HG03066 (cell line): ENCODE data around the gene COX7B.
"Not testable (repeated sequence)": the region's sequence is repeated elsewhere in the genome, so short reads cannot be mapped to it uniquely, and the experiment has no call there.

ENCODE experiments used
- ATAC-seq: cut with Tn5 transposase; IDR thresholded peaks from one replicate; pipeline ENCODE4 v1.9.1; 2021; ENCODE audit warnings: low read depth; ENCODE audit not compliant: unreplicated experiment

Gene COX7B, protein sequence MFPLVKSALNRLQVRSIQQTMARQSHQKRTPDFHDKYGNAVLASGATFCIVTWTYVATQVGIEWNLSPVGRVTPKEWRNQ

DNA sequence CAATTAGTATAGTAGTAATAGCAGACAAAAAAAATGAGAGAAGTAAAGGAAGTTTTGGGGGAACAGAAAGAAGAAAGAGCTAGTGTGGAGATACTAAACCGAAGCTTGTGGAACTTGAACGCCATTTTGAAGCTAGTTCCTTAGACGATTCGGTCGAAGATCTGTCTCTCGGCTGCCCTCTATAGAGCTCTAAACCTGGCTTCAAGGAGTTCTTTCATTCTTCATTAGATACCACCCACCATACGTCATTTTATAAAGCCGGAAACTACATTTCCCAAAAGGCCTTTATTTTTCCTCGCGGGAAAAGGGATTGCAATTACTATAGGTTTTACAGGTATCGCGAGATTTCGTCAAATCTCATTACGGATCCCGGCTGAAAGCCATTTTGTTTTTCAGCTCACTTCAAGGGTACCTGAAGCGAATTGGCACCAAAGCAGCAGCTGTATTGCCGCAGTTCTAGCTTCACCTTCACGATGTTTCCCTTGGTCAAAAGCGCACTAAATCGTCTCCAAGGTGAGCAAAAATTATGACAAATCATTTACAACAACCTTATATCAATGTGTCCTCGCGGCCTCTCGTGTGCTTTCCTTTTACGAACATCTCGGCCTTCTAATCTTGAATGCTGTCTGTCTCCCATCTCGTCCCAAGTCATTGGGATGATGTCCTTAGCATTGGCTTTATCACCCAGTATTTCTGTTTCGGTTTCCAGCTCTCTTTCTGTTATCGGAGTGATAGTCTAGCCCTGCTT, at the start of gene COX7B:
TSS of gene COX7B (plus strand) at position 388 of the 748 bp plus-strand sequence. CDS start at position 474, 86 bp downstream.
- ATAC-seq, result peak; percentile 57

DNA sequence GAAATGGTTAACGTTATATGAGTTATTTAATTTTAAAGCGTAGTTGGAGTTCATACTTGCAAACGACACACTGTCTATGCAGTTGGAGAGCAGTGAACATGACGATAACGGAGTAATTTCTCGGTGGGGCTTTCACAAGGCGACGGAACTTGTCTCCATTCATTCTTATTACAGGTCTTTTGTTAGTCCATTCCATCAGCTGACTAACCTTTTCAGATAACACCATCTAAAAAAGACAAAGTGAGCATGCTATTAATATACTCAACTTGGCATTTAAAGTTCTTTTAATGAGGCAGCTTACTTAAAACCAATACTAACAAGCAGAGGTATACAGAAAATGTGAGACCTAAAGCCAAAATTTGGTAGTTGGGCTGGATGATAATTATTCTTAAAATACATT, 23.9 kb upstream of the COX7B start:
- no peak for ATAC-seq

DNA sequence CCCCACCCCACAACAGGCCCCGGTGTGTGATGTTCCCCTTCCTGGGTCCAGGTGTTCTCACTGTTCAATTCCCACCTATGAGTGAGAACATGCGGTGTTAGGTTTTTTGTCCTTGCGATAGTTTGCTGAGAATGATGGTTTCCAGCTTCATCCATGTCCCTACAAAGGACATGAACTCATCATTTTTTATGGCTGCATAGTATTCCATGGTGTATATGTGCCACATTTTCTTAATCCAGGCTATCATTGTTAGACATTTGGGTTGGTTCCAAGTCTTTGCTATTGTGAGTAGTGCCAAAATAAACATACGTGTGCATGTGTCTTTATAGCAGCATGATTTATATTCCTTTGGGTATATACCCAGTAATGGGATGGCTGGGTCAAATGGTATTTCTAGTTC, 17.9 kb upstream of the COX7B start:
- ATAC-seq, result not testable (repeated sequence)

DNA sequence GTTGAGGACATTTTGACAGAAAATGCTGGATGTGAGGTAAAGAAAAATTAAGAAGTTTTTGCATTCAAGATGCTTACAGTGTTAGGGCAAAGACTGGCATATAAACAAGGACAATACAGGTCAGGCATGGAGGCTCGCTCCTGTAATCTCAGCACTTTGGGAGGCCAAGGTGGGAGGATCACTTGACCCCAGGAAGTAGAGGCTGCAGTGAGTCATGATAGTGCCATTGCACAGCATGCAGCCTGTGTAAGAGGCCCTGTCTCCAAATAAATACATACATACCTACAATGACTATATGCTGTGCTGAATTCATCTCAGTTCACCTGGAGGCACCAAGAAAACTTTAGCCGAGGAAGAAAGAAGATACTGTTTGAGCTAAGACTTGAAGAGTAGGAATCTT, 6.4 kb upstream of the COX7B start:
- ATAC-seq, result no peak

DNA sequence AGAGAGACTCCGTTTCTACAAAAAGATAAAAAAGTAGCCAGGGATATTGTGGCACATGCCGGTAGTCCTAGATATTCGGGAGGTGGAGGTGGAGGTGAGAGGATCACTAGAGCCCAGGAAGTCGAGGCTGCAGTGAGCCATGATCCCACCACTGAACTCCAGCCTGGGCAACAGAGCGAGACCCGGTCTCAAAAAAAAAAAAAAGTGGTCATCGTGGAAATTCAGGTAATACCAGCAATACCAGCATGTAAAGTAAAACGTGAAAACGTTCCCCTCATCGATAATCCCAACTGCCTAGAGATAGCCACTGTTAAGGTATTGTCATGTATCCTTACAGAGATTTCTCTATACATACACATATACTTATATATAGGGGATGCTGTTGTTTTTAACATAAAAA, 5.6 kb upstream of the COX7B start:
- ATAC-seq, result no peak

DNA sequence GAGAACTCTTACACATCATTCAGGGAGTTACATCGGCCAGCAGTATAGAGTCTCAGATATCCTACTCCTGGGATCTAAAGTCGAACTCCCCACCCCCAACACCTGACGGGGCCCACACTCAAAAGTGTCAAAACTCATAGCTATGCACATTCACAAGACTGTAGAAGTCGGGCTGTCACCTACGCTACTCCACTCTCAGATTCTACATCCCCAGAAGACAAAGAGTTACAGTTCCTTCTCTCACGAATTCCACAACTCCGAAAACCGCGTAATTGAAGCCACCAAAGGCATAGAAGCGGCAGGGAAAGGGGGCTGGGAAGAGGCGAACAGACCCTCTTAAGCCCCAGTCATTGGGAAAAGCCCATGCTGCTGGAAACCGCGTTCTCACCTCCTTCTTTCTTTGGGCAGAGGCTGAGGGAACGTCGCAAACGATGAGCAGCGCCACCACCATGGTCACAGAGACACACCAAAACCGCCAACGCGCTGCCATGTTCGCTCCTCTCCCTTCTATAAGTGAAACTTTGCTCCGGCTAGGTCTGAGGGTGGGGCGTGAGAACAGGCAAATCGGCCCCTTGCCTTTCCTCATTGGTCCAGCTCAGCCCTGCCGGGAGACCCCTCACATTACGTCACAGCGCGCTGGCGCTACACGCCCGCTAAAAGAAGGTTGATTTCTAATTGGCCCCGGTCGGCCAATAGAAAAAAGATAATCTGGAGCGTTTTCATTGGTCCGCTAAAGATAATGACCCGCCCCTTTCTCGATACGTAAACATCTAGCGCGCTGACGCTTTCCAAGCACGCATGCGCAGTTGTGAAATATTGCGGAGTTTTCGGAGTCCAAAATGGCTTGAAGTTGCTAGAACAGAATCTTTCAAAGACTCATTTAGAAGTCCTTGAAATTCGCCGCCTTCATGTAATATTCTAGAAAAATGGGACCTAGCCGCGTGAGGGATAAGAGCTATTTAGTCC, 4.1 kb upstream of the COX7B start, which contains the start of gene MAGT1:
TSS of gene MAGT1 (minus strand) at position 515 of the 966 bp plus-strand sequence. CDS start at position 490, 25 bp downstream.
- peak; percentile 89 for ATAC-seq

DNA sequence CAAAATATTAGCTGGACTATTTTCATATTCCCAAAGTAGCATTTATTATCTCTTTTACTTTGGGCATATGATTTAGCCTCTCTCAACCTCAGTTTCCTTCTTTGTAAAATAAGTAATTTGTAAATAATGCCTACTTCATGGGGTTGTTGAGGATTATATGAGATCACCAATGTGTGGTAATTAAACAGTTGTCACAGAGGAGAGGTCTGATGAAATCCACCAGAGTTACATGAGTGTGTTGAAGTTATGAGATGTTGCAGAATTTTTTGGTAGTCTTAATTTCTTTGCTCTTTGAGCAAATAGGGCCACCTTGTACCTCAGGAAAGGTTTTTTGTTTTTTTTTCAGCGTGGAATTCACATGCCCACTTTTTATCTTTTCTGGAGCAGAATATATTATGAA, 1.4 kb downstream of the COX7B start:
- no peak for ATAC-seq

DNA sequence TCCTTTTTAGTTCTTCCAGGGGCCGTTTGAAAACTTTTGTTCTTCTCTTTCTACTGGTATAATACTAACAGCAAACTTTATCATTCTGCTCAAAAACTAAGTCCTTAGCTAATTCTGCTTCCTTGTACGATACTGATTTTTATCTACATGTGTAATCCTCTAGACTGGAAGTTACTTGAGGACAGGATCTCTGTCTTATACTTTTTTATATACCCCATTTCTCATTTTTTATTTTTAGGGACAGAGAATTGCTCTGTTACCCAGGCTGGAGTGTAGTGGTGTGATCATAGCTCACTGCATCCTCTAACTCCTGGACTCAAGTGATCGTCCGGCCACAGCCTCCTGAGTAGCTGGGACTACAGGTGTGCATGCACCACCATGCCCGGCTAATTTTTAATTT, 2.2 kb downstream of the COX7B start:
- no peak for ATAC-seq

DNA sequence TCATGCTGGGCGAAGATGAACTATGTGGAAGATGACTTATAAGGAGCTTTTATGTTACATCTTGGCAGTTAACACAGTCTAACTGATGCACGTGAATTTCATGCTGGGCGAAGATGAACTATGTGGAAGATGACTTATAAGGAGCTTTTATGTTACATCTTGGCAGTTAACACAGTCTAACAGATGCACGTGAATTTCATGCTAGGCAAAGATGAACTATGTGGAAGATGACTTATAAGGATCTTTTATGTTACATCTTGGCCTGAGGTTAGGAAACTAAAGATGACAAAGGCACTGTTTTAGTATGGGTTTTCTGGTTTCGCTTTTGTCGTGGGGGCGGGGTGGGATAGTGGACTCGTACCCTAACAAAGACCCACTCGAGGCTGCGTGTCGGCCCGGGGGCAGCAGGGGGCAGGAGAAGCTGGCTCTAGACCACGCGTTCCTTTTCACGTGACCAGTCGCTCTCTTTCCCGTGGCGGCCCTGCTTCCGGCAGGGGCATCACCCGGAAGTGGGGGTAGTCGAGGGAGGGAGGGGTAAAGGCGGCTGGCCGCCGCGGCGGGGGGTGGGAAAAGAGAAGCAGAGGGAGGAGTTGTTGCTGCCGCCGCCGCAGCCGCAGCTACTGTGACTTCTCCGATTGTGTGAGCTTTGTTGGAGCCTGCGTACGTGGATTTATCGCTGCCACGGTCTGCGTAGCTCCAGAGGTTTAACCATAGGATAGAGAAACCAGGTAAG, 11.0 kb downstream of the COX7B start, which contains the start of gene ATP7A:
TSS of gene ATP7A (plus strand) at position 586 of the 733 bp plus-strand sequence. CDS start 60,949 bp downstream, outside the sequence.
- peak; percentile 93 for ATAC-seq

DNA sequence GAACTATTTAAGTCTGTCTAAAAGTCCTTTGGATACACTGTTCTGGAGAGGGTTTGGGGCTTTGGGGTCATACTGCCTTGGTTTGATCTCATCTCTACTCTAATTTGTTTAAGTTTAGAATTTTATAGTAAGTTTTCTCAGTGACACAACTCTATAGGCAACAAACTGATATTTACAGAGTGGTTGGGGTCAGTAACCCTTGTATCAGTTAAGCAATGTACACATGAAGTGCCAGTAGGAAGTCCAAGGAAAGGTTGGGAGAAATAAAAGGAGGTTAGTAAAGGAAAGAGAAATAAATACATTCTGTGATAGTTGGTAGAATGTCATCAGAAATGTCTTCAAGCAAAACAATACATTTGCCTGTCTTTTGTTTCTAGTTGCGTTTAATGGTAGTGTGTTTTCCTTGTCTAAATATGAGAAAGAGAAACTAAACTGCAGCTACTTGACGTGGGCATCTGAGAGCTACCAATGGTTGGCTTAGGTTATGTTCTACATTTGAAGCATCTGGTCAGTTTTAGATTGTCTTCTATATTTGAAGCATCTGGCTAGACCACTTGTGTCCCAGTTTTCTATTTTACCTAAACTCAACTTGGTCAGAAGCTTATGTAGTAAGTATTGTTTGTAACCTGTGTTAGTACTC, 18.1 kb downstream of the COX7B start:
- no peak for ATAC-seq

DNA sequence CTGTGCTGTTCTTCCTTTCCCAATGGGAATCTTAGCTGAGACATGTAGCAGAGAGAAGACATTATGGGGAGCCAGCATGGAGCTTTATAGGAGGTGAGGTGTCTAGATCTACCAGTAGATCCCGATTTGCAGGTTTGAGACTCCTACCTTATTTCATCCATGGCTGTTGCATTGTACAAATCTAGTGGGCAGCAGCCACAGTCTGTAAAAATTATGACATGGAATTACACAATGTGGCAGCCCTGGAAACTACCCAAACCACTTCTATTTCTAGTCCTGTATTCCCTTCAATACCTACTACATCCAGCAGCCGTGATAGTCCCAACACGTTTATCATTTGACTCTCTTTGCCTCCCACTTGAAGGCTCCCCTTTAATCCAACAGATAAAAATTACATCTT, 19.3 kb downstream of the COX7B start:
- no peak for ATAC-seq

DNA sequence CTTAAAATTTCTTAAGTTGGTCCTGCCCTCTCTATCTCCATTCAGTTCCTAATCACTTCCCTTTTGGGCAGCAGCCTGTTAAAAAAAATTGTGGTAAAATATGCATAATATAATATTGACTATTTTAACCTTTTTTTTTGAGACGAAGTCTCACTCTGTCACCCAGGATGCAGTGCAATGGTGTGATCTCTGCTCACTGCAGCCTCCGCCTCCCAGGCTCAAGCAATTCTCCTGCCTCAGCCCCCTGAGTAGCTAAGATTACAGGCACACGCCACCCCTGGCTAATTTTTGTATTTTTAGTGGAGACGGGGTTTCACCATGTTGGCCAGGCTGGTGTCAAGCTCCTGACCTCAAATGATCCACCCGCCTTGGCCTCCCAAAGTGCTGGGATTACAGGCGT, 20.1 kb downstream of the COX7B start:
- not testable (repeated sequence) for ATAC-seq

DNA sequence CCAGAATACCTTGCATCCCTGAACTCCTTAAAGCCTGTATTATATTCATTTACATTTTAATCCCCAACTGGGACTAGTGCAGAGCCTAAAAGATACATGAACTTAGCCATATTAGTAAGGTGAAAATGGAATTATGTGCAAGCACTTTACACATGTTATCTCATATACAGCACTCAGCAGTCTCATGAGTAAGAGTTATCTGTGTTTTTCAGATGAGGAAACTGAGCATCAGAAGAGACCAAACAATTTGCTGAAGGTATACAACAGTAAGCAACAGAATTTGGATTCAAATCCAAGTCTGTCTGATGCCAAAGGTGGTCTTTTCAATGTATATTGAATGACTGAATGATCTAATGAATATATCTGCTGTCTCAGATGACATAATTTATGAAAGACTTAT, 23.5 kb downstream of the COX7B start:
- ATAC-seq, result no peak

DNA sequence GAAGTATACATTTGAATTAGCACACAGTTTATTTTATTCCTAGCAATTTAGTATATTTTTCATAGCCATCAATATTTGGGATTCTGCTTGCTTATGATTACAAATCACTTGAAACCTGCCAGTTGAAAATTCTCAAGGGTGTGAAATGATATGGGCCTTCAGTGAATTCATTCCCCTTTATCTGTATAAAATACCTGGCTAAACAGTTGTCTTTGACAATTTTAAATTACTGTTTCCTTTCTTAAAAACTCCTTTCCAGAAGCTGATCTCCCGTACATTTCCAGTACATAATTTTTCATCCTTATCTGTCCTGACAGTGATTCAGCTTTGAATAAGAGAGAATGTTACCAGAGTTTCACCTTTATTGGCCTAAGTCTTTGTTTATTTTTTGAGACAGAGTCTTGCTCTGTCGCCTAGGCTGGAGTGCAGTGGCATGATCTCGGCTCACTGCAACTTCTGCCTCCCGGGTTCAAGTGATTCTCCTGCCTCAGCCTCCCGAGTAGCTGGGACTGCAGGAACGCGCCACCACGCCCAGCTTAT, 25.1 kb downstream of the COX7B start:
- no peak for ATAC-seq

DNA sequence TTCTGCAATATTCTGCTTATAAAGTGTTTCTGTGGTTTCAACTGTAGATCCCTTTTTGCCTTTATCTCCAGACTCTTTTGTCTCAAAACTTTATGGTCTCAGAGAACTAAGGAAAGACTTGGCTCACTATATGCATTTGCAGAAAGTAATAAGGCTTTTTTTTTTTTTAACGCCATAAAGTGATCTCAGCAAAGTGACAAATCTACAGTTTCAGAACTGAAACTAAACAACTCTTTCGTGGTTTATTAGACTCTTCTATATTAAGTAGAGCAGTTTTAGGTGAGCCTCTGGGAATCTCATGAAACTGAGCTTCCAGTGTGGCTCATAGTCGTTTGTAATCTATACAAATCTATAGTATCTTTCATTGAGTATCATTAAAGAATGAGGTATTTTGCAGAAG, 26.5 kb downstream of the COX7B start:
- ATAC-seq, result no peak

DNA sequence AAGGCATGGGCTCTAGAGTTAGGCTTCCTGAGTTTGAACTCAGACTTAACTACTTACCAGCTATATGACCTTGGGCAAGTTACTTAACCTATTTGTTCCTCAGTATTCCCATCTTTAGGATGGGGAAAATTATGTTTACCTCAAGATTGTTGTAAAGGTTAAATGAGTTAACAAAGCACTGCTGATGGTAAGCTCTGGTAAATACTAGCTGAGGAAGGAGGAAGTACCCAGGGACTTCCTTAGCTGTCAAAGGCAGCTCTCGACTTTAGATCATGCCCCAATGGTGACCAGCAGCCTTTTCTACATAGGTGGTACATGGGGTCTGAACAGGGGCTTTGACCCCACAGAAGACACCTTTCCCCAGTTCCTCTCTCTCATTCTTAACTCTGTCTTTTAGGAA, 31.3 kb downstream of the COX7B start:
- ATAC-seq, result no peak

DNA sequence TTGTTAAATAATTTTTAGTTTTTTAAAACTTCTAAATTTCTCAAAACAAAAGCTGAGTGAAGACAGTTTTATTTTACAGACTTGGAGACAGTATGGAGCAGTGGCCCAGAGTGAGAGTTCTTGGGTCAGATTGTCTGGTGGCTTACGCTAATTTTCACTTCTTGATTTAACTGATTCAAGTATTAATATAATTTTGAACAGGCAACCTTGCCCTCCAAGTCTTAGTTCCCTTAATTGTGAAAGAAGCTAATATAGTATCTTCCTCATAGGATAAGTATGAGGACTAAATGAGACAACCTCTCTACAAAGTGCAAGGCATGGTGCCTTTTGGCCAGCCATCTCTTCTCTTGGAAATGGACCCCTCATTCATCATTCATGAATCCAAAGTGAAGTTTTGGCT, 36.6 kb downstream of the COX7B start:
- no peak for ATAC-seq

DNA sequence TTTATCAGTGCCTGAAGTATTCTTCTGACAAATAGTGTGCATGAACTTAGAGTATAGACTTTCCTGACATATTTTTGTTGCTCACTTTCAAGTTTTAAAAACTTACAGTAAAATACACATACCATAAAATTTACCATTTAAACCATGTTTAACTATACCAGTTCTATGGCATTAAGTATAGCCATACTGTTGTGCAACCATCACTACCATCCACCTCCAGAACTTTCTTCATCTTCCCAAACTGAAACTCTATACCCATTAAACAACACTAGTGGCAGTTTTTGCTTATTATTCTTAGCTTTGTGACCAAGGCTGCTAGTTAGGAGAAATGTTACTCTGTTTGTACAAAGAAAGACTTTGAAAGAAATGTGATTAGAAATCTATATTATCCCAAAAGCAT, 37.0 kb downstream of the COX7B start:
- ATAC-seq, result no peak

DNA sequence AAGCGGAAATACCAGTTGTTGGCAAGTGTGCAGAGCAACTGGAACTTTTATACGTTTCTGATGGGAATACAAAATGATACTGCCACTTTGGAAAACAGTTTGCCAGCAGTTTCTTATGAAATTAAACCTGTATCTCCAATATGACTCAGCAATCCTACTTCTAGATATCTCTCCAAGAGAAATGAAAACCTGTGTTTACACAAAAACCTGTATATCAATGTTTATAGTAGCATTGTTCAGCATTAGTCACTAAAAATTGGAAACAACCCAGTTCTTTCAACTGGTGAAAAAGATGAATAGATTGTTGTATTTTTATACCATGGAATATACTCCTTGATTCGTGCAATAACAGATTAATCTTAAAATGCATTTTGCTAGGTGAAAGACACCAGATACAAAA, 38.0 kb downstream of the COX7B start:
- no peak for ATAC-seq
